Endothelial cell of umbilical vein (primary cell): ENCODE results near the gene NLRP3. TPM values are rescaled to one million over a fixed set of nuclear protein-coding genes. Genes with fewer than 3 reads are reported as not detected.

Experiments used
- BruUV-seq: library from RNA; stranded (reverse); fragments of 400-500 nt; replicated peaks from 2 replicates; lab custom pipeline; 2021; lab: Mats Ljungman, UMichigan
- CTCF ChIA-PET: fragments of 300-600, 350-600 bp; sonication (Branson Sonifier 250); formaldehyde crosslinking; loops from one replicate; lab custom pipeline; 2021; ENCODE audit warnings: antibody characterized with exemption, inconsistent platforms; lab: Charles Lee
- POLR2A ChIA-PET: fragments of 300-600, 350-600 bp; sonication (Branson Sonifier 250); formaldehyde crosslinking; loops from one replicate; lab custom pipeline; 2021; ENCODE audit warnings: antibody characterized with exemption, inconsistent platforms; lab: Charles Lee
- DNase-seq: peaks from one replicate; pipeline ENCODE4 v3.0.0-alpha.2; 2011; ENCODE audit warnings: low read depth, low spot score
- FAIRE-seq: peaks from 2 replicates; lab custom pipeline; 2011; peaks lifted over from hg19 to GRCh38; lab: Jason Lieb, UNC
- H2AFZ ChIP-seq: 2 replicates; pipeline ENCODE4 v1.6.0; 2012; ENCODE audit warnings: low read depth, low read length, control low read depth, inconsistent platforms
- H3K27ac ChIP-seq: 2 replicates; pipeline ENCODE4 v1.5.1; 2011; ENCODE audit warnings: low read depth, mild to moderate bottlenecking, control low read depth, low read length, moderate library complexity; ENCODE audit not compliant: insufficient read depth
- H3K27me3 ChIP-seq, 2 experiments: 2 replicates each; pipeline versions ENCODE4 v1.6.0 to v1.6.1; 2011; ENCODE audit warnings: low read length in 2 of 2, mixed read lengths in 1 of 2; ENCODE audit not compliant: control insufficient read depth in 2 of 2, insufficient read depth in 2 of 2
- H3K36me3 ChIP-seq, 2 experiments: 2 replicates in 1 of 2; 3 replicates in 1 of 2; pipeline ENCODE4 v1.5.1; 2011; ENCODE audit warnings: low read length in 2 of 2, mild to moderate bottlenecking in 1 of 2, moderate library complexity in 1 of 2; ENCODE audit not compliant: control insufficient read depth in 2 of 2, insufficient read depth in 2 of 2; ENCODE audit errors: extremely low read depth in 1 of 2
- H3K4me1 ChIP-seq: 3 replicates; pipeline ENCODE4 v1.5.1; 2011; ENCODE audit warnings: mild to moderate bottlenecking, low read length; ENCODE audit not compliant: control insufficient read depth, insufficient read depth; ENCODE audit errors: extremely low read depth
- H3K4me2 ChIP-seq: 2 replicates; pipeline ENCODE4 v1.6.1; 2011; ENCODE audit warnings: low read length, control low read depth, mixed read lengths; ENCODE audit not compliant: insufficient read depth
- H3K4me3 ChIP-seq, 3 experiments: fragments of 200-600 bp in 1 of 3; sonication (generic), shearing (Covaris generic) in 1 of 3; replicated peaks in 1 of 3; 2 replicates each; pipeline ENCODE4 v1.5.1; 2011 to 2016; ENCODE audit warnings: control low read depth in 3 of 3, low read length in 3 of 3, mild to moderate bottlenecking in 2 of 3, inconsistent platforms in 1 of 3, low read depth in 1 of 3, moderate library complexity in 1 of 3; ENCODE audit not compliant: insufficient read depth in 1 of 3
- H3K79me2 ChIP-seq: 2 replicates; pipeline ENCODE4 v1.6.0; 2012; ENCODE audit warnings: low read length, inconsistent platforms; ENCODE audit not compliant: control insufficient read depth, insufficient read depth
- H3K9ac ChIP-seq: replicated peaks from 2 replicates; pipeline ENCODE3; 2011; ENCODE audit warnings: low read length, control low read depth; ENCODE audit not compliant: insufficient read depth; ENCODE audit errors: extremely low read depth
- H3K9me1 ChIP-seq: replicated peaks from 3 replicates; pipeline ENCODE4 v1.6.0; 2011; ENCODE audit warnings: mild to moderate bottlenecking, low read length; ENCODE audit not compliant: control insufficient read depth, insufficient read depth; ENCODE audit errors: extremely low read depth
- H3K9me3 ChIP-seq: replicated peaks from 2 replicates; pipeline ENCODE4 v1.5.1; 2012; ENCODE audit warnings: low read length, inconsistent platforms; ENCODE audit not compliant: control insufficient read depth, insufficient read depth
- H4K20me1 ChIP-seq: replicated peaks from 2 replicates; pipeline ENCODE3; 2011; ENCODE audit warnings: mild to moderate bottlenecking, low read length; ENCODE audit not compliant: control insufficient read depth, insufficient read depth; ENCODE audit errors: extremely low read depth
- CTCF ChIP-seq, 2 donors: IDR thresholded peaks; 1 replicate in 1 of 2; 2 replicates in 1 of 2; pipeline ENCODE4 v1.5.1; 2011; ENCODE audit warnings: low read length in 2 of 2, mild to moderate bottlenecking in 2 of 2, moderate library complexity in 2 of 2, control low read depth in 1 of 2, inconsistent platforms in 1 of 2, low read depth in 1 of 2; ENCODE audit not compliant: insufficient read depth in 1 of 2; ENCODE audit errors: extremely low read depth in 1 of 2
- EZH2 ChIP-seq: IDR thresholded peaks from 2 replicates; pipeline ENCODE4 v1.6.1; 2012; ENCODE audit warnings: borderline replicate concordance, low read depth, mild to moderate bottlenecking, moderate library complexity, low read length, inconsistent platforms; ENCODE audit not compliant: severe bottlenecking
- FOS ChIP-seq: IDR thresholded peaks from 2 replicates; pipeline ENCODE4 v1.6.1; 2011; ENCODE audit warnings: mild to moderate bottlenecking, low read length, moderate library complexity, borderline replicate concordance; ENCODE audit not compliant: insufficient read depth
- GATA2 ChIP-seq: IDR thresholded peaks from 2 replicates; pipeline ENCODE4 v1.7.0; 2011; ENCODE audit warnings: low read depth, mild to moderate bottlenecking, moderate library complexity, mixed read lengths, low read length; ENCODE audit not compliant: insufficient read length, insufficient read depth
- JUN ChIP-seq: IDR thresholded peaks from 2 replicates; pipeline ENCODE4 v1.6.1; 2011; ENCODE audit warnings: borderline replicate concordance, low read depth; ENCODE audit not compliant: insufficient read length, insufficient read depth
- MAX ChIP-seq: IDR thresholded peaks from 2 replicates; pipeline ENCODE4 v1.6.1; 2011; ENCODE audit not compliant: insufficient read depth, insufficient read length
- MYC ChIP-seq: IDR thresholded peaks from one replicate; pipeline ENCODE4 v1.6.1; 2011; ENCODE audit warnings: mild to moderate bottlenecking, low read depth, low read length
- POLR2A ChIP-seq: IDR thresholded peaks from 2 replicates; pipeline ENCODE4 v1.6.1; 2012; ENCODE audit warnings: low read depth, mild to moderate bottlenecking, control low read depth, low read length
- POLR2AphosphoS5 ChIP-seq: IDR thresholded peaks from 2 replicates; pipeline ENCODE4 v1.6.1; 2012; ENCODE audit warnings: low read depth, mild to moderate bottlenecking, control low read depth, low read length, moderate library complexity; ENCODE audit not compliant: insufficient read depth
- dilution Hi-C: fragments of 300-500 bp; cut with MboI; formaldehyde crosslinking; loops from one replicate; pipeline ENCODE4 v1.15.0; 2019; ENCODE audit warnings: low sequenced_read_pairs; ENCODE audit not compliant: extremely low pct_ligation_motif_present
- intact Hi-C: fragments of 100-400 bp; cut with micrococcal nuclease; formaldehyde crosslinking; loops from one replicate; pipeline ENCODE4 v1.10.0; 2022
- polyA plus RNA-seq, 4 experiments: library from polyadenylated mRNA; depleted of rRNA in 3 of 4; stranded (reverse) in 3 of 4; unstranded in 1 of 4; fragments of >200 nt; gene quantifications; 2 replicates each; pipeline versions ENCODE4 v1.2.1 to v1.2.3, GENCODE V29; 2011 to 2012; ENCODE audit warnings: missing spikeins in 1 of 4
- total RNA-seq: library from RNA; stranded (reverse); gene quantifications from 2 replicates; pipeline ENCODE4 v1.2.3, GENCODE V29; 2021

NLRP3 gene
- total and polyA plus RNA-seq, 2 donors (not counting 3 experiments of a cell fraction or from before 2014, with no cell fraction given), result 0.24 to 0.29 TPM

GRCh38 chr1:247409869-247410544, 6.0 kb upstream of the NLRP3 start:
- Histone ChIP-seq H3K27me3 (no peaks in the 10 kb centered on the region), H3K27ac (no peak overlapping the region), H3K9me1 (no peaks in the 10 kb centered on the region), H3K9me3 (peaks cover 3% of the 10 kb centered on the region), H3K36me3 (no peaks in the 10 kb centered on the region), H3K4me2 (no peak overlapping the region), H3K9ac (no peak overlapping the region), H4K20me1 (no peaks in the 10 kb centered on the region), H2AFZ (no peak overlapping the region), H3K79me2 (no peaks in the 10 kb centered on the region), H3K4me3 (no peak overlapping the region), H3K4me1 (no peaks in the 10 kb centered on the region)
- TF ChIP-seq POLR2A (no peak), MYC (no peak), POLR2AphosphoS5 (no peak), EZH2 (no peak), JUN (no peak), GATA2 (no peak), FOS (no peak), CTCF (IDR thresholded peaks at IDR 0.05; ENCODE audit: extremely low read depth in 1 of 2, insufficient read depth in 1 of 2, low read depth in 1 of 2, low read length in 2 of 2) (no peak), MAX (no peak)
- CTCF ChIA-PET, result no interaction called here
- dilution Hi-C loops, result no loop called here
- FAIRE-seq (no peak), DNase-seq (no peak)
- intact Hi-C loops, result no loop called here
- POLR2A ChIA-PET, result no interaction called here
- no TSS peak for BruUV-seq
